Fibroblast of mammary gland (primary cell): ENCODE measurements around the gene FAM24B.

Experiments
- DNase-seq: peaks from one replicate; pipeline ENCODE4 v3.0.0-alpha.2; 2010; ENCODE audit warnings: low read depth
- H3K4me3 ChIP-seq: 2 replicates; pipeline ENCODE4 v1.5.1; 2011; ENCODE audit warnings: low read depth, mild to moderate bottlenecking, low read length, moderate library complexity; ENCODE audit not compliant: control insufficient read depth
- TF ChIP-seq, protein P1 (sequence below): conservative IDR thresholded peaks from 2 replicates; pipeline ENCODE4 v1.5.1; 2011; ENCODE audit warnings: low read depth, low read length, inconsistent platforms; ENCODE audit not compliant: control insufficient read depth, insufficient read depth

The FAM24B gene

DNA sequence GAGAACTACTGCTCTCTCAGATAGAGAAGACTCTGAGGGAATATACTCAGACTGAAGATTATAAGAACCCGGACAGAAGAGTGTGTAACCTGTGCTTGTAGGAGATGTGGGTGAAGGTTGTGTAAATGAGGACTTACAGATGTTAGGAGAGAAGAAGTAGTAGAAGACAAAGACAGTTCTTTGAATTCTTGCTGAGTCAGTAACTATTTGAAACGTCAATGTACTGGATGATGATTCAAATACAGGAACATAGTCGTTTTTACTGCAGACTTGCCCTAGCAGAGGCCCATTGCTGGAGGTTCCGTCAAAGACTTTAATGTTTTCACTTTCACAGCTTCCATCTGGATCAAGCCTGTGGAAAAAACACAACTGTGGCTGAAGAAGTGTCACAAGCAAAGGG lies 40.5 kb downstream of the FAM24B start:
- TF ChIP-seq, protein P1, sequence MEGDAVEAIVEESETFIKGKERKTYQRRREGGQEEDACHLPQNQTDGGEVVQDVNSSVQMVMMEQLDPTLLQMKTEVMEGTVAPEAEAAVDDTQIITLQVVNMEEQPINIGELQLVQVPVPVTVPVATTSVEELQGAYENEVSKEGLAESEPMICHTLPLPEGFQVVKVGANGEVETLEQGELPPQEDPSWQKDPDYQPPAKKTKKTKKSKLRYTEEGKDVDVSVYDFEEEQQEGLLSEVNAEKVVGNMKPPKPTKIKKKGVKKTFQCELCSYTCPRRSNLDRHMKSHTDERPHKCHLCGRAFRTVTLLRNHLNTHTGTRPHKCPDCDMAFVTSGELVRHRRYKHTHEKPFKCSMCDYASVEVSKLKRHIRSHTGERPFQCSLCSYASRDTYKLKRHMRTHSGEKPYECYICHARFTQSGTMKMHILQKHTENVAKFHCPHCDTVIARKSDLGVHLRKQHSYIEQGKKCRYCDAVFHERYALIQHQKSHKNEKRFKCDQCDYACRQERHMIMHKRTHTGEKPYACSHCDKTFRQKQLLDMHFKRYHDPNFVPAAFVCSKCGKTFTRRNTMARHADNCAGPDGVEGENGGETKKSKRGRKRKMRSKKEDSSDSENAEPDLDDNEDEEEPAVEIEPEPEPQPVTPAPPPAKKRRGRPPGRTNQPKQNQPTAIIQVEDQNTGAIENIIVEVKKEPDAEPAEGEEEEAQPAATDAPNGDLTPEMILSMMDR, result no peak
- DNase-seq, result no peak
- no peak overlapping the region for H3K4me3 ChIP-seq

DNA sequence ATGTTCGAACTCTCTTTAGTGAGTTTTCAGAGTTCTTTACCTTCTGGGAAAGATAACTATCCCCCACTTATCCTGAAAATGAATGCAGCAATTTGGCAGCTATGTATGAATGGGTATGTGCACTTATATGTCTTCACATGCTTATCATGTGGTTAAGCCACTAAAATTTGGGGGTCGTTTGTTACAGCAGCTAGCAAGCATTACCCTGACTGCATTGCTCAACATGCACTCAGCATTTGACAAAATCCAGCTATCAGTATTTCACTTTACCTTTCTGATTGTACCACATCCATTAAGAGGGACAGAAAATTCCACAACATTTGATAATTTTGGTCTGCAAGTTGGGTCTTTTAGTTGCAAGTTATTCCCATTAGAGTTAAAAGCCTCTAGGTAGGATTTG lies 43.5 kb downstream of the FAM24B start:
- no peak overlapping the region for H3K4me3 ChIP-seq
- no peak for DNase-seq
- TF ChIP-seq, protein P1, result no peak

DNA sequence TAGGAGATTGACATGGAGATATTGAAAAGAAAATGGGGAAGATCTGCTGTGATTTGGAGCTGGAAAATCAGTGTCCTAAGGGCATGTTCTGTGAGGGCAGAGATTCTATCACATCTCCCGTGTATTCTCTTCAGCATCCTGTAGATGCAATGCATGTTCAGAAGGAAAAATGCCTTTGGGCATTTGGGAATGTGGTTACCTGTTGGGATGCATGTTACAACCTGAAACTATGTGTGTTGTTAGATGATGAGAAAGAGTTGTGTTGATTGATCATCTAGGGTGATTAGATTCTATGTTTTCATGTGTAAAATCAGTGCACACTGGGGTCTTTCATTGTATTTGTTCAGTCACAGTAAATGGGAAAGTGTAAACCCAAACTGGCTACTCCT lies 48.4 kb downstream of the FAM24B start:
- no peak for DNase-seq
- TF ChIP-seq, protein P1, result no peak
- no peak overlapping the region for H3K4me3 ChIP-seq

DNA sequence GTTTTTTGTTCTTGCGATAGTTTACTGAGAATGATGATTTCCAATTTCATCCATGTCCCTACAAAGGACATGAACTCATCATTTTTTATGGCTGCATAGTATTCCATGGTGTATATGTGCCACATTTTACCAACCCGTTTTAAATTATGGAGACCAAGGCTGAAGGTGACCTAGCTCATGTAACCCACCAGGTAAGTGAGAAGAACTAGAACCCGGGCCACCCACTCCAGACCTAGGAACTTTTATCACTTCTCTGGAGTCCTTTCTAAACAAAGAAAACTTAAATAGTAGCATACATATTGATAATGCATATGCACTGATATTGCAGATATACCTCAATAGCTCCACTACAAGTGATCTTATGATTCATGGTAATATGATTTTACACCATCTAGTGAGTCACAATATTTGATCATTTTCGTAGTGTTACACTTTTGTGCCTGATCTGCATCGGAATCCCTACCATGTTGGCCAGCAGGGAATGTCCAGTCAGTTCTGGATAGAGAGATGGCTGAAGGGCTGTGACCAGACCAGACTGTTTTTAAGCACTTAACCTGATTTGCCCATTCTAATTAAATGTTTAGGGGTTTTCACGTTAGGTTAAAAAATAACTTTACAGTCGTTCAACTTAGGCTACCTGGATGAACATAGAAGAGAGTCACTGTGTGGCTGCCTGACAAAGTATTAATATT lies 49.0 kb downstream of the FAM24B start:
- DNase-seq, result no peak
- H3K4me3 ChIP-seq, result no peak overlapping the region
- TF ChIP-seq, protein P1, result no peak

DNA sequence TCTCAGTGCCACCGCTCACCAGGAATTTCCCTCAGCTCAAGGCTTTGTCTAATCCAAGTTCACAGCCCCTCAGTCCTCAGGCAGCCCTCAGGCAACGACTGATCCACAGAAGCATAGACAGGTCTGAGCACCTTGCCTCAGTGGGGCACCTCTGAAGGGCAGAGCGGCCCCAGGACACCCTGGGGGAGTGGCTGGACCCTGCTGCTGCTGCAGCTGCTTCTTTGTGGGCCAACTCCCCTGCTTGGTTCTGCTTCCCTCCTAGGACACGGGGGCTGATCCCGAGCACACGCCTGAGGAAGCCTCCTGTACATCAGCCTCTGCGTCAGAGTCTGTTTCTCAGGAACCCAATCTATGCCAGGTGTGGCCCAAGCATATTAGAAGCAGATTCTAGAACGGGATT lies 49.9 kb downstream of the FAM24B start:
- TF ChIP-seq, protein P1, result no peak
- no peak overlapping the region for H3K4me3 ChIP-seq

DNA sequence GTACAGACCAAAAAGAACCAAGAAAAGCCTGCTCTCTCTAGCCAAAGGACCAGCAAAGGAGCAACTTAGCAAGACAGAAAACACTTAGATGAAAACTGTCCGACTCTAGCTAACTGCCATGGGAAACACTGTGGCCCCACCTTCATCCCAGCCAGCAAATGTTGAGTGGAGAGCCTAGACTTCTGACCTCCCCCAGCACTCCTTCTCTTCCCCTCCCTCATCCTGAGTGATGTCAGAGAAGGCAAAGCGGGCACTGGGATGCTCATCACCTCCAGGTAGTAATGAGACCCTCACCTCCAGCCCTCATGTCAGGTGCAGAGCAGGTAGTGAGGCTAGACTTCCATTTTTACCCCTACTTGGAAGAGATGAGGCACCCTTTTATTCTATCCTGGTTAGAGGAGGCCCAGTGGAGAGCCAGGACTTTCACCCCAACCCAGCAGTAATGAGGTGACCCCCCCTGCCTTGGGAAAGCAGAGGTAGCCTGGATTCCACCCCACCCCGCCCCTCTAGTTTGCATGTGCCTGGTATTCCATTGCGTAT lies 50.6 kb downstream of the FAM24B start:
- H3K4me3 ChIP-seq, result no peak overlapping the region
- no peak for DNase-seq
- TF ChIP-seq, protein P1, result no peak

More for the DNA sequence above, 49.9 kb downstream of the FAM24B start:
- DNase-seq, result no peak
